GM18870 (cell line): ENCODE results near the gene FAM149A.

ENCODE experiments used
- ATAC-seq: cut with Tn5 transposase; IDR thresholded peaks from one replicate; pipeline ENCODE4 v1.9.1; 2021; ENCODE audit warnings: moderate library complexity; ENCODE audit not compliant: unreplicated experiment

FAM149A gene

GRCh38 chr4:186104890-186105646, 564 bp downstream of the FAM149A start:
- ATAC-seq, result no peak

GRCh38 chr4:186105647-186106321, 1.3 kb downstream of the FAM149A start:
- no peak for ATAC-seq

DNA sequence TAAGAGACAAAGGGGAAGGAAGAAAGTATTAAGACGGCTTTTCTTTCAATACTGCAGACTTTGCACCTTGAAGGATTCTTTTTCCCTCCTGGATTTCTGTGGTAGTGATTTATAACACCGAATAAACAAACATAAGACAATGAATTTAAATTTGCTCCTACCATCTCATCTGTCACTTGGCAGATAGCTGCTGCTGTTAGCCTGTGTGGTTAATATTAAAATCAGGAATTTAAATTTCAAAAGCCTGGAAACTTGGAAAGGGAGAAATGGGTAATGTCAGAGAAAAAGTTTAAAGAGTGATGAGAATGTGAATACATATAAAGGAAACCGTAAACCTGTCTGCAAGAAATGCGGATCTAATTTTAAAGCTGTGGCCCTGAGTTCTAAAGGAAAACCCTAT, 3.4 kb downstream of the FAM149A start:
- ATAC-seq, result no peak

DNA sequence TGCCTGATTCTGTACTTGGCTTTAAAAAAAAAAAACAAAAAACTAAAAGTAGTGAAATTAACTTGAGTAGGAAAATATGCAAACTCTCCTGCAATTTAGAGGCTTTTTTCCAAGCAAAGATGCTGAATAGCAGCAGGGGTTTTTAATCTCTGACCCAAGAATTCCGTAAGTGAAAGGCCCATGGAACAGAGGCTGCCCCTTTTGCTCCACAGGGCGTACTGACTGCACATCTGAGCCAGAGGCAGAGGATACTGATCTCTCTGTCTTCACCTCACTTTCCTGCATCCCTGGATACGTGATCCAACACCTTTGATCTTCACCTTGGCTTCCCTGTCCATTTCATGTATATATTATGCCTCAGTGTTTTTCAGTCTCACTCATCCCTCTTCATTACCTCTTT, 3.9 kb downstream of the FAM149A start:
- ATAC-seq, result no peak

DNA sequence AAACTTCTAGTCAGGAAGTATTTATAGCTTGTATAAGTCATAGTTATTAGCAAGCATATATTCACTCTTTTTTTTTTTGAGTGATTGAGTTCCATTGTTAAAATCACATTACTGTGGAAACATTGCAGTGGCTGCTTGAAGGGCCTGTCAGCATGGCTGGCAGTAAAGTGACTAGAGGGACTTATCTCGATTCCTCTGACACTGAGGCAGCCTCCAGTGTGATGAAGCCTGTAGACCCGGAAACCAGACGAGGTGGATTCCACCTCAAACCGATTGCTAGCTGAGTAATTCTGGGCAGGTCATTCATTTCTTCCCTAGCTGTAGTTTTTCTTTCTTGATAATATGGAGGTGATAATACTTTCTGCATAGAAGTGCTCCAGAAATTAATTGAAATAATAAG, 4.7 kb downstream of the FAM149A start:
- no peak for ATAC-seq

DNA sequence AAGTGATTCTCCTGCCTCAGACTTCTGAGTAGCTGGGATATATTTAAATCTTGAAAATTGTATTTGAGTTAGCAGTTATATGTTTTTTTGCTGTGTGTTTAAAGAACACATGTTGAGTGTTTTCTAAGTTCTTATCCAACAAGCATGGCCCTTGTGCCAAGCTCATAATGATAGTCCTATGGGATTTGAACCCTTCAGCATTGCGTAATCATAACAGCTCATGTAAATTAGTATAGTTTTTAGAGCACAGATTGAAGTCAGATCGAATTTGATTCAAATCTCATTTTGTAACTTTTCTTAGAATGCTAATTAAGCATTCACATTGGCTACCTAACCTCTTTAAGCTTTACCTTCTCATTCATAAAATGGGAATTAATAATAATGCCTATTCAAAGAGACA, 12.2 kb downstream of the FAM149A start:
- no peak for ATAC-seq

DNA sequence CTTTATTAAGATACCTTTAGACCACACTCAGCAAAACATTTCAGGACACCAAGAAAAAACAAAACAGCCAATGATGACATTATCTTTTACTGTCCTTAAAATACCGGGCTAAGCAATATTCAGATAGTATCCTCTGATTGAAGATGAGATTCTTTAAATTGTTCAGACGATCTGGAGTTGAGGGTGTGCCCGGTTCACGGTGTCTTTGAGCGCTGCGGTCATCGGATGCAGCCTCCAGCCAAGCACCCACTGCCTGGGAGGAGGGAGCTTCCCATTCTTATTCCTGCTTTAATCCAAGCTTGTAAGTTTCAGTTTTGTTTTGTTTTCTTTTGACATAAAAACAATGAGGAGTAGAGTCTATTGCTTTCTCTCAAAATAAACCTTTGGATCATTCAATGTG, 14.1 kb downstream of the FAM149A start:
- no peak for ATAC-seq

- no peak for ATAC-seq
Measured at GRCh38 chr4:186121057-186121456, 16.6 kb downstream of the FAM149A start.

DNA sequence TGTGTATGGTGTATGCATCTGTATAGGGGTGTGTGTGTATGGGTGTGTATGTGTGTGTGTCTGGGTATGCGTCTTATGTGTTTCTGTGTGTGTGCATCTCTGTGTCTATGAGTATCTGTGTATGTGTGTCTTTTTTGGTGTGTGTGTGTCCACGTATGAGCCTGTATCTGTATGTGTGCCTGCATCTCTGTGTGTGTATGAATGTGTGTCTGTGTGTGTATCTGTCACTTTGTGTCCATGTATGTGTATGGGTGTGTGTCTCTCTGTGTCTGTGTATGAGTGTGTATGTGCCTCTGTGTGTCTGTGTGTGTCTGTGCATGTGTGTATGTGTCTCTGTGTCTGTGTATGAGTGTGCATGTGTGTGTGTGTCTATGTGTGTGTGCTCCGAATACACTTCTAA, 24.3 kb downstream of the FAM149A start:
- no peak for ATAC-seq

GRCh38 chr4:186131935-186132334, 27.4 kb downstream of the FAM149A start:
- ATAC-seq, result no peak

DNA sequence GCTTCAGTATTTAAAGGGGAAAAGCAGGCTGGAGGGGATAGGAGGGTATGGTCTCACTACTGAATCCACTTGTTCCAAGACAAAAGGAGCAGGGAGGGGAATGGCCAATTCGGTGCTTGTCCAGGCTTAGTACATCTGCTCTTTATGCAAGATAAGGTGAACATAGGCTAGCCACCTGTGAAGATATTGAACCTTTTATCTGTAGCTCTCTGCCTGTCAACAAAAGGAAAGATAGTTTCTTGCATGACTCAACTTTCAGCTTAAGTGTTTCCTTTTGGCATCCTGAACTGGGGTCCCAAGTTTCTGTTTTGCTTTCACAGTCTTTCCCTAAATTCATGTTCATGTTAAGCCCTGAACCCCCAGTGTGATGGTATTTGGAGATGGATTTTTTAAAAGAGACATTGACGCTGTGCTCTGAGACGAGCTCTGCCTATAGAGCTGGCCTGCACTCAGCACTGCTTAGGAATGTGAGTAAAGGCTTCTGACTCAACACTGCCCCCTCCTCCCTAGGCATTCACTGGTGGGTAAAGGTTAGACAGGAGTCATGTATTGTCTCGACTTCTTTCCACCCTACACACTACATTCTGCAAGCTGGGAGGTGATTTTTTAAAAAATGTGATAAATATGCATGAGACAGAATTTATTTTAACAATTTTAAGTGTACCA, 28.2 kb downstream of the FAM149A start:
- ATAC-seq, result no peak

DNA sequence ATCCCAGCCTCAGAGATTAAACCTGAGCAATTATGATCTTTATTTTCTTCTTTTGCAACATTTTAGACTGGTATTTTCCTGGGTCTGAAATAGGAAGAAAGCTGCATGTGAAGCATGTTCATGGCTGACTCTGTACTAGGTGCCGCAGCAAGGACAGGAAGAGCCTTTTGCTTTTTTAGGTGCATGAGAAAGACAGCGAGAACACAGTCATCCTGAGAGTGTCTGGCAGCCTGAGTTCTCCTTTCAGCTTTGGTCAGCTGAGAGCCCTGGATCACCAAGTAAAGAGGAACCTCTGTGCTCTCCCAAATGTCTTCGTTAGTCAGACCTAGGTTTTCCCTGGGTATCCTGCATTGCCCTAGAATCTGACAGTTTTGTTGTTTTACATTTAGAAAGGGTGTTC, 29.8 kb downstream of the FAM149A start:
- peak; percentile 99 for ATAC-seq

DNA sequence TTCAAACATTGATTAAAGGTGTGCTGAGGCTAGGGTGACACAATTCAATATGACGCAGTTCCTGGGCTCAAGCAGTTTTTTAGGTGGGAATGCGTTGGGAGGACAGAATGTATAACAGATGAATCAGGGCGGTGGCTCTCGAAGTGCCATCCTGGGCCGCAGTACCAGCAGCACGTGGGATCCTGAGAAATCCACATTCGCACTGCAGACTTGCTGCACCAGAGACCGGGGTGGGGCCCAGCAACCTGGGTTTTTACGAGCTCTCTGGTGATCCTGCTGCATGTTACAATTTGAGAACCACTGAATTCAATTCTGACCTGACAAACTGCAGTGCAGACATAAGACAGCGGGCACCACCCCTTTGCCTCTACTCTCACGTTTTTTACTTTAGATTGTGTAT, 30.4 kb downstream of the FAM149A start:
- ATAC-seq, result no peak

DNA sequence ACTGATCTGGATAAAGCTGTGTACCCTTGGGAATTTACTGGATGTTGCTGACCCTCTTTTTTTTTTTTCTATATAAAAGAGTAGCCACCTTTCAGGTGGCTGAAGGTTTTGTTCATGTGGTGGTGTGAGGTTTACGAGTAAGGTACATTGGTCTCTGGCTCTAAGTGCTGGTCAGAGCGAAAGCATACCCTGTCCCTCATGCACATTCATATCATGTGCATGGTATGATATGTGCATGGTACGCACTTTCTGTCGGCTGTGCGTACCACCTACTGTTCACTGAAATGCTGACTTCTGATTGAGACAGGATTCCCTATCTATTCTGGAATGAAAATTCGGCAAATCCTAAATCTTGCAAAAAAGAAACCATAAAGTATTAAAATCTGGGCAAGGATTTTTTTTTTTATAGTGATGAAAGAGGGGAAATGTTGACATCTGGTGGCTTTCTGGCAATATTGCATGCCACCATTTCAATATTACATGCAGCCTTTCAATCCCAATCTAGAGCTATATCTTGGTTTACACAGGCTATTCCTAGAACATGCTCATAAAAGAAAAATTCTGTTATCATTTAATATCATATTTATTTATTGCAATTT, 32.8 kb downstream of the FAM149A start:
- ATAC-seq, result no peak

DNA sequence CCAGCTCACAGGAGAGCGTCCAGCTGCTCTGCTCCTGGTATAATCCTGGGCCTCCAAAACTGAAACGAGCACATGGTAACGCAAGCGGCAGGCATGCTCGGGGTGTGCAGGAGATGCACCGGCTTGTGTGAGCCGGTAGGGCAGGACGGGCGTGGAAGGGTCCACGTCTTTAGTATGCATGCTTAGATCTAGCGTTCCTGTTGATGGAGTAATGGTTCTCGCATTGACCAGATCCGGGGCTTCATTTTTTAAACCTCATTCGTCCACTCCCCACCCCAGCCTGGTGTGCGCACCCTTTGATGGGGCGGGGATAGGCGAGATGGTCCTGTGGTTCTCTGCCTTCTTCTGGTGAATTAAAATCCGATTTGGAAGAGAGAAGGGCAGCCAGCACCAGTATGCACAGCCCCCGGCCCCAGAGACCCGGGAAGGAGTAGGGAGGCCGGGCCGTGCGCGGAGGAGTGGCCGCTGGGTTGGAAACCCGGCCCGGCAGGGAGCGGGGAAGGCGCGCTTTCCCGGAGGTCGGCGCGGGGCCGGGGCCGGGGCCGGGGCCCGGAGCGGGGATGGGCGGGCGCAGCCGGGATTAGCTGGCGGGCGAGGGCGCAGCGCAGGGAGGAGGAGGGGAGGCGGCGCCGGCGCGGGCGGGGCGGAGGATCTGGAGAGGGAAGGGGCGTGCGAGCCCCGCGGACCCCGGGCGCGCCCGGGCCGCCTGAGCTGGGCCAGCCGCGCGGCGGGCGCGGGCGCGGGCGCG, 39.9 kb downstream of the FAM149A start:
- peak; percentile 34 for ATAC-seq

DNA sequence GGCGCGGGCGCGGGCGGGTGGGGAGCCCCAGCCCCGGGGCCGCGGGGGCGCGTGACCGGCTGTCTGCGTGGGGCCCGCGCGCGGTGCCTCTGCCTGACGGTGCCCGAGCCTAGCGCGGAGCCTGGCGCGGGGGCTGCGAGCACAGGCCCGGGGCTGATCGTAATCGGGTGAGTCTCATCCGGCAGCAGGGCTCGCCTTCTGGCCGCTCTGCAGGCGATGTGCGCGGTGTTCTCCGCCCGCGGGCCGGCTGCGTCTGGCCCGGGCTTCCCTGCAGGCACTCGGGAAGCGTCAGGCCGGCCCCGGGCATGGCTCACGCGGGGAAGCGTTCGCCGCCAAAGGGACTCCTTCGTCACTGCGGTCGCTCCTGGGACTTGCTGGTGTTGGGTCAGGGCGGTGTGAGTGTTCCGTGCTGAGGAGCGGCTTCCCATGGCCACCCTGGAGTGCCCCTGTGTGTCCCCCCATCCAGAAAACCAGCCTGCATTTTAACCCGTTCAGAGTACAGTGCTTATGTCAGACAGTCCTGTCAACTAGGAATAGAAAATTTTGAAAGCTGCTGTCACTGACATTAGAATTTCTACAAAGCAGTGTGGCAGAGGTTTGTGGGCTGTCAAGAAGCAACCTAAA, 40.6 kb downstream of the FAM149A start:
- ATAC-seq, result no peak

DNA sequence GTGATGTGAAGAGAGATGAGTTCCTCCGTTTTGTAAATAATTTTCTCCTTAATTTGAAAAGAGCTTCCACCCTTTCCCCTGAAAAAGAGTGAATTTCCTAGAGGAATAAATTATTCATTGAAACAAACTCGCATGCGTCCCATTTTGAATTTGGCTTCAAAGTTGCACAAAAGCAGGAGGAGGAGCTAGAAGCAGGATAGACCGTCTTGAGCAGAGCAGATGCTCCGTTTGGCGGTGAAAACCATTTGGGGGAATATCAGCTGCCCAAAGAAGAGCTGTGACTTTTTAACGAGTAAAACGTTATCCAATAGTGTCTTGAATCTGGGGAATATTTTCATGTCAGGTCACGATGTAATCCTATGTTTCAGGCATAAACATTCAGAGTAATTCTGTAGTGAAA, 42.0 kb downstream of the FAM149A start:
- no peak for ATAC-seq

DNA sequence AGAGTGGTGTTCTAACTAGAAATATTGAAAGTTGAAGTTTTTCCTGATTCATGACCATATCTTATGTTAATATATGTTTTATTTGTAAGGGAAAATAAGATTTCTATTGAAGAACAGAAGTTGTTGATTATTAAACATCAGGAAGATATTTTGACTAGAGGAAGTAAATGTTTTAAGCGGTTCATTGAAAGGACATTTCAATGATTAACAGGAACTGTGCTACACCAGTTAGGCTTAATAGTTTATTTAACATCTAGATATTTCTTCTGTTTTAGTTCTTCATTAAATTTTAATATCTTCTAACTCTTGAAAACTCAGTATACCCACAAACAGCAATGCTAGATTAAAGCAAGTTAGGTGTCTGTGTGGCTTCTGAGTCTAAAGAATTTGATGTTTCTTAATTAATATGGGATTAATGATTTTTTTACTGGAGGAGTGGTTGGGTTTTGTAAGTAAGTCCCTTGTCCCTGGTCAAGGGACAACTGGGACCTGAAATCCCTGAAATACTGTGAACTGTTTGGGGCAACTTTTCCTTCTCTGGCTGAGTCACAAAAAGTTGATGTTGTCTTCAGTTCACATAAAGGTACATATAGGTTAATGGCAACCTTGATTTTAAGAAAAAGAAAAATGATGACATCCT, 44.0 kb downstream of the FAM149A start:
- no peak for ATAC-seq

DNA sequence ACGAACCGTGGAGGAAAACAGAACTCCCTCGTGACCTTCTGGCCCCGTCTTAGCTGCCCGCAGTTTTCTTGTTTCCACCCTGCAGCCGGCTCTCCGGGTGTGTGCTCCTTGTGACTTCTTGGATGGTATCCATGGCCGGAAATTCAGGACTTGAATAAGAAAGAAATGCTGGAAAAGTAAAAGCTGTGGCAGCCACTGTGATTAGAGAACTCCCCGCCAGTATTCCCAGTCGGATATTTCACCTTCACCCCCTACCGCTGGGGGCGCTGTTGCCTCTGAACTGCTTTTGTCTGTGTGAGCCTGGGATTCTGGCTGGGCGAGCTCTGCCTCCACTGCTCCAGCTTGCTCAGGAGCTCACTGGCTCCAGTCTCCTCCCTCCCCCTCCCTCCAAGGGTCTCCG, 45.4 kb downstream of the FAM149A start:
- ATAC-seq, result no peak

DNA sequence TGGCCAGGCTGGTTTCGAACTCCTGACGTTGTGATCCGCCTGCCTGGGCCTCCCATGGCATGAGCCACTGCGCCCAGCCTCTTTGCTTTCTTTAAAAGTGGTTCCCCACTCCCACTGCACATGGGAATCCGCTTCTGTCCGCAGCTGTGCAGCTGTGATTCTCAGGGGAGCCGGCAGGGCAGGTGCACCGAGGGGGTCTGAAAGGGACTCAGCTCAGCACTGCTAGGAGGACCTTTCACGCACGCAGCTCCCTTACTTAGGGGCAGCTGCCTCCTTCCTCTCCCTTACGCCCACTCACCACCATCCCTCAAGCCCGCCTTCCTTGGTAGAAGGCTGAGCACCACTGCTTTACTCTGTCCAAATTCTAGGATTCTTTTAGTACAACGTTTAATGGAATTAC, 46.4 kb downstream of the FAM149A start:
- no peak for ATAC-seq
